H9 (cell line): ENCODE measurements around the gene LY6G5B. TPM values are rescaled to one million over a fixed set of nuclear protein-coding genes. Genes with fewer than 3 reads are reported as not detected.

Experiments used
- DNase-seq: peaks from one replicate; pipeline ENCODE4 v3.0.0-alpha.2; 2017
- H2AFZ ChIP-seq: one replicate; pipeline ENCODE4 v1.6.1; 2013; ENCODE audit warnings: mild to moderate bottlenecking, low read length, control low read depth, moderate library complexity
- H2AK5ac ChIP-seq: 2 replicates; pipeline ENCODE4 v1.6.1; 2013; ENCODE audit warnings: low read length, control low read depth, mixed read lengths; ENCODE audit not compliant: insufficient read length
- H2BK120ac ChIP-seq: one replicate; pipeline ENCODE4 v1.6.1; 2013; ENCODE audit warnings: low read depth, mild to moderate bottlenecking, low read length, control low read depth, inconsistent platforms; ENCODE audit not compliant: poor library complexity, severe bottlenecking
- H2BK12ac ChIP-seq: 2 replicates; pipeline ENCODE4 v1.6.1; 2013; ENCODE audit warnings: low read length, control low read depth, mixed read lengths, low read depth; ENCODE audit not compliant: insufficient read length
- H2BK15ac ChIP-seq: 2 replicates; pipeline ENCODE4 v1.6.1; 2013; ENCODE audit warnings: low read depth, low read length, control low read depth
- H2BK20ac ChIP-seq: one replicate; pipeline ENCODE4 v1.6.1; 2013; ENCODE audit warnings: low read depth, mild to moderate bottlenecking, low read length, control low read depth, inconsistent platforms; ENCODE audit not compliant: poor library complexity, severe bottlenecking
- H2BK5ac ChIP-seq: 2 replicates; pipeline ENCODE4 v1.6.1; 2013; ENCODE audit warnings: low read length, control low read depth, mixed read lengths; ENCODE audit not compliant: insufficient read length
- H3K14ac ChIP-seq: 2 replicates; pipeline ENCODE4 v1.6.1; 2013; ENCODE audit warnings: low read length, control low read depth; ENCODE audit not compliant: insufficient read depth
- H3K18ac ChIP-seq: 2 replicates; pipeline ENCODE4 v1.6.1; 2013; ENCODE audit warnings: low read depth, mild to moderate bottlenecking, mixed read lengths, low read length, control low read depth; ENCODE audit not compliant: insufficient read length
- H3K23ac ChIP-seq: 2 replicates; pipeline ENCODE4 v1.6.1; 2013; ENCODE audit warnings: low read length, control low read depth, mixed read lengths, low read depth; ENCODE audit not compliant: insufficient read length
- H3K23me2 ChIP-seq: 2 replicates; pipeline ENCODE4 v1.6.1; 2013; ENCODE audit warnings: low read depth, mild to moderate bottlenecking, mixed read lengths, low read length, control low read depth; ENCODE audit not compliant: insufficient read length, poor library complexity, severe bottlenecking
- H3K27ac ChIP-seq: 2 replicates; pipeline ENCODE4 v1.5.1; 2013; ENCODE audit warnings: low read length, control low read depth, mixed read lengths, low read depth; ENCODE audit not compliant: insufficient read length
- H3K27me3 ChIP-seq: 2 replicates; pipeline ENCODE4 v1.6.1; 2013; ENCODE audit warnings: low read length, control low read depth, inconsistent platforms; ENCODE audit not compliant: insufficient read depth
- H3K4ac ChIP-seq: 2 replicates; pipeline ENCODE4 v1.6.1; 2013; ENCODE audit warnings: low read depth, mild to moderate bottlenecking, control low read depth, inconsistent platforms, low read length, moderate library complexity
- H3K4me1 ChIP-seq: 2 replicates; pipeline ENCODE4 v1.6.1; 2013; ENCODE audit warnings: low read length, control low read depth, inconsistent platforms; ENCODE audit not compliant: insufficient read depth
- H3K4me2 ChIP-seq: 2 replicates; pipeline ENCODE4 v1.6.1; 2013; ENCODE audit warnings: low read length, control low read depth, mixed read lengths; ENCODE audit not compliant: insufficient read length, insufficient read depth
- H3K56ac ChIP-seq: 2 replicates; pipeline ENCODE4 v1.6.1; 2013; ENCODE audit warnings: low read depth, mild to moderate bottlenecking, mixed read lengths, low read length, control low read depth; ENCODE audit not compliant: insufficient read length
- H3K79me1 ChIP-seq: 2 replicates; pipeline ENCODE4 v1.6.1; 2013; ENCODE audit warnings: low read depth, mild to moderate bottlenecking, moderate library complexity, low read length, control low read depth, inconsistent platforms; ENCODE audit not compliant: insufficient read depth, poor library complexity, severe bottlenecking
- H3K79me2 ChIP-seq: 2 replicates; pipeline ENCODE4 v1.6.1; 2013; ENCODE audit warnings: low read length, control low read depth, inconsistent platforms; ENCODE audit not compliant: insufficient read depth
- H3K9ac ChIP-seq: 2 replicates; pipeline ENCODE4 v1.6.1; 2013; ENCODE audit warnings: low read length, control low read depth, mixed read lengths; ENCODE audit not compliant: insufficient read length; ENCODE audit errors: extremely low read depth
- H3K9me3 ChIP-seq: one replicate; pipeline ENCODE4 v1.6.1; 2013; ENCODE audit warnings: low read depth, low read length, inconsistent platforms; ENCODE audit not compliant: control insufficient read depth
- H3T11ph ChIP-seq: one replicate; pipeline ENCODE4 v1.6.1; 2013; ENCODE audit warnings: mild to moderate bottlenecking, low read length, control low read depth, inconsistent platforms
- H4K20me1 ChIP-seq: one replicate; pipeline ENCODE4 v1.6.1; 2013; ENCODE audit not compliant: control insufficient read depth, insufficient read length, insufficient read depth
- H4K5ac ChIP-seq: 2 replicates; pipeline ENCODE4 v1.6.1; 2013; ENCODE audit warnings: low read depth, mild to moderate bottlenecking, mixed read lengths, low read length, control low read depth; ENCODE audit not compliant: insufficient read length
- H4K8ac ChIP-seq: replicated peaks from 2 replicates; pipeline ENCODE4 v1.6.1; 2013; ENCODE audit warnings: low read length, control low read depth, mixed read lengths, low read depth; ENCODE audit not compliant: insufficient read length
- H4K91ac ChIP-seq: 2 replicates; pipeline ENCODE4 v1.6.1; 2013; ENCODE audit warnings: low read depth, mild to moderate bottlenecking, moderate library complexity, mixed read lengths, low read length, control low read depth; ENCODE audit not compliant: insufficient read length
- H3K27ac Mint-ChIP-seq, 3 experiments: 2 replicates in 2 of 3; 3 replicates in 1 of 3; pipeline ENCODE4 v1.8.0; 2020 to 2021; ENCODE audit warnings: mixed read lengths in 3 of 3, mild to moderate bottlenecking in 1 of 3, moderate library complexity in 1 of 3
- H3K27me3 Mint-ChIP-seq: 2 replicates; pipeline ENCODE4 v1.8.0; 2021; ENCODE audit warnings: low read depth, mild to moderate bottlenecking, moderate library complexity, mixed read lengths
- H3K36me3 Mint-ChIP-seq, 3 experiments: 2 replicates in 2 of 3; 3 replicates in 1 of 3; pipeline ENCODE4 v1.8.0; 2020 to 2021; ENCODE audit warnings: low read depth in 3 of 3, mixed read lengths in 3 of 3; ENCODE audit not compliant: insufficient read depth in 1 of 3
- H3K4me1 Mint-ChIP-seq, 2 experiments: 2 replicates each; pipeline ENCODE4 v1.8.0; 2020; ENCODE audit warnings: mixed read lengths in 2 of 2
- H3K4me3 Mint-ChIP-seq, 2 experiments: 2 replicates in 1 of 2; 3 replicates in 1 of 2; pipeline ENCODE4 v1.8.0; 2020 to 2021; ENCODE audit warnings: mild to moderate bottlenecking in 2 of 2, mixed read lengths in 2 of 2, moderate library complexity in 1 of 2
- H3K9me3 Mint-ChIP-seq, 2 experiments: 2 replicates in 1 of 2; 3 replicates in 1 of 2; pipeline ENCODE4 v1.8.0; 2020; ENCODE audit warnings: mild to moderate bottlenecking in 2 of 2, mixed read lengths in 2 of 2, moderate library complexity in 1 of 2
- WGBS: extraction: QIAGEN DNeasy Blood & Tissue Kit; methylation state at CpG from one replicate; pipeline ENCODE4 v1.1.7; 2013; ENCODE audit warnings: missing lambda C conversion rate, low lambda C conversion rate, mixed read lengths; ENCODE audit not compliant: insufficient read length; ENCODE audit errors: extremely low coverage; 5-methylcytosine and 5-hydroxymethylcytosine counted together
- total RNA-seq: library from RNA; stranded (reverse); gene quantifications from 2 replicates; pipeline ENCODE4 v1.2.1, GENCODE V29; 2021
- TF ChIP-seq, protein P1 (sequence below): fragments of 200-600 bp; sonication (generic); conservative IDR thresholded peaks from 3 replicates; pipeline ENCODE4 v1.8.0; 2021; ENCODE audit warnings: antibody characterized with exemption, mild to moderate bottlenecking

LY6G5B gene
- total RNA-seq, 1 experiment from 2014 or later, result 21.6 TPM

DNA sequence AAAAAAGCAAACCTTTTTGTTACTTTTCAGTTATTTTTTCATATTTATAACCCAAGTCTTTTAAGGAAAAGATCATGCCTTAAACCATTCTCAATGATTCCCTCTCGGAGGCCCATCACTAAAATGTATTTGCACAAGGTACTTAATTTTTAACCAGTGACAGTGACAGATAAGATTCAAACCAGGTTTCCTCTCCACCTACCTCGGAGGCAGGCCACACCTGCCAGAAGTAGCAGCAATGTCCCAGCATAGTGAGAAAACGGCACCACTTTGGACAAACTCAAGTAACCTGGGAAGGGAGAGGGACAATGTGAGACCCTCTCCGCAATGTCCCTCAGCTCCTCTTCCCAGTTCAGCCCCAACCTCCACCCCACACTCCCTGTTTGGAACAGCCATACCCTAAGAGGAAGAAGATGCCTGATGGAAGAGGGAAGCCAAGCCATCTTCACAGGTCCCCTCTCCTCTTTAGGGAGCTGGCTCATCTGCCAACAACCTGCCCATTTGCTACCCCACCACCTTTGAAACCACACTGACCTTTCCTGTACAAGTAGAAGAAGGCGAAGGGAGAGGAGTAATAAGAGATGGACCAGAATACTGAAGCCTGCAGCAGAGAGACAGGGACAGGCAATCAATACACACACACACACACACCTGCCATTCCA, 31.1 kb downstream of the LY6G5B start:
- H3K4me2 ChIP-seq, result no peak overlapping the region
- H2BK20ac ChIP-seq, result no peak overlapping the region
- no peak overlapping the region for H3K27ac ChIP-seq
- Mint-ChIP-seq H3K4me1 (peaks cover 11% of the 10 kb centered on the region in 2 experiments), H3K4me3 (peak overlapping the region; percentile 6 to 66; a peak in 2 of 5 replicates), H3K36me3 (peaks cover 4 to 35% (median 12%) of the 10 kb centered on the region in 3 experiments; a peak in 5 of 7 replicates), H3K9me3 (no peaks in the 10 kb centered on the region; a peak in 1 of 5 replicates), H3K27me3 (no peaks in the 10 kb centered on the region; the same call in 1 of the 2 replicates), H3K27ac (peak overlapping the region in 1 of 3 experiments; percentile 24; a peak in 1 of 7 replicates)
- no CpG with 5 or more reads among the region's 5 CpGs for WGBS
- no peak overlapping the region for H3K4ac ChIP-seq
- no peak overlapping the region for H2BK15ac ChIP-seq
- H3K79me1 ChIP-seq, result peaks cover 6% of the 10 kb centered on the region
- no peak overlapping the region for H3T11ph ChIP-seq
- H4K5ac ChIP-seq, result no peak overlapping the region
- peaks cover 2% of the 10 kb centered on the region; the same call in 1 of the 2 replicates for H3K79me2 ChIP-seq
- H3K9me3 ChIP-seq, result no peaks in the 10 kb centered on the region
- no peak overlapping the region for H4K8ac ChIP-seq
- TF ChIP-seq, protein P1, sequence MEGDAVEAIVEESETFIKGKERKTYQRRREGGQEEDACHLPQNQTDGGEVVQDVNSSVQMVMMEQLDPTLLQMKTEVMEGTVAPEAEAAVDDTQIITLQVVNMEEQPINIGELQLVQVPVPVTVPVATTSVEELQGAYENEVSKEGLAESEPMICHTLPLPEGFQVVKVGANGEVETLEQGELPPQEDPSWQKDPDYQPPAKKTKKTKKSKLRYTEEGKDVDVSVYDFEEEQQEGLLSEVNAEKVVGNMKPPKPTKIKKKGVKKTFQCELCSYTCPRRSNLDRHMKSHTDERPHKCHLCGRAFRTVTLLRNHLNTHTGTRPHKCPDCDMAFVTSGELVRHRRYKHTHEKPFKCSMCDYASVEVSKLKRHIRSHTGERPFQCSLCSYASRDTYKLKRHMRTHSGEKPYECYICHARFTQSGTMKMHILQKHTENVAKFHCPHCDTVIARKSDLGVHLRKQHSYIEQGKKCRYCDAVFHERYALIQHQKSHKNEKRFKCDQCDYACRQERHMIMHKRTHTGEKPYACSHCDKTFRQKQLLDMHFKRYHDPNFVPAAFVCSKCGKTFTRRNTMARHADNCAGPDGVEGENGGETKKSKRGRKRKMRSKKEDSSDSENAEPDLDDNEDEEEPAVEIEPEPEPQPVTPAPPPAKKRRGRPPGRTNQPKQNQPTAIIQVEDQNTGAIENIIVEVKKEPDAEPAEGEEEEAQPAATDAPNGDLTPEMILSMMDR, result no peak
- H4K91ac ChIP-seq, result no peak overlapping the region
- H3K4me1 ChIP-seq, result peaks cover 4% of the 10 kb centered on the region; the same call in 1 of the 2 replicates
- H3K56ac ChIP-seq, result no peak overlapping the region
- no peaks in the 10 kb centered on the region for H4K20me1 ChIP-seq
- H3K9ac ChIP-seq, result no peak overlapping the region
- no peak overlapping the region for H2AFZ ChIP-seq
- H2BK120ac ChIP-seq, result no peak overlapping the region
- peaks cover 6% of the 10 kb centered on the region for H3K23me2 ChIP-seq
- H3K23ac ChIP-seq, result no peak overlapping the region
- H3K27me3 ChIP-seq, result no peaks in the 10 kb centered on the region
- no peak overlapping the region for H3K14ac ChIP-seq
- no peak overlapping the region for H3K18ac ChIP-seq
- no peak overlapping the region for H2BK12ac ChIP-seq
- H2AK5ac ChIP-seq, result no peak overlapping the region
- no peak overlapping the region for H2BK5ac ChIP-seq
- DNase-seq, result no peak
